Endothelial cell of umbilical vein (primary cell): ENCODE measurements around the gene CENPP. TPM values are rescaled to one million over a fixed set of nuclear protein-coding genes. Genes with fewer than 3 reads are reported as not detected.

Experiments
- BruUV-seq: library from RNA; stranded (reverse); fragments of 400-500 nt; replicated peaks from 2 replicates; lab custom pipeline; 2021; lab: Mats Ljungman, UMichigan
- CTCF ChIA-PET: fragments of 300-600, 350-600 bp; sonication (Branson Sonifier 250); formaldehyde crosslinking; loops from one replicate; lab custom pipeline; 2021; ENCODE audit warnings: antibody characterized with exemption, inconsistent platforms; lab: Charles Lee
- POLR2A ChIA-PET: fragments of 300-600, 350-600 bp; sonication (Branson Sonifier 250); formaldehyde crosslinking; loops from one replicate; lab custom pipeline; 2021; ENCODE audit warnings: antibody characterized with exemption, inconsistent platforms; lab: Charles Lee
- DNase-seq: peaks from one replicate; pipeline ENCODE4 v3.0.0-alpha.2; 2011; ENCODE audit warnings: low read depth, low spot score
- FAIRE-seq: peaks from 2 replicates; lab custom pipeline; 2011; peaks lifted over from hg19 to GRCh38; lab: Jason Lieb, UNC
- H2AFZ ChIP-seq: 2 replicates; pipeline ENCODE4 v1.6.0; 2012; ENCODE audit warnings: low read depth, low read length, control low read depth, inconsistent platforms
- H3K27ac ChIP-seq: 2 replicates; pipeline ENCODE4 v1.5.1; 2011; ENCODE audit warnings: low read depth, mild to moderate bottlenecking, control low read depth, low read length, moderate library complexity; ENCODE audit not compliant: insufficient read depth
- H3K27me3 ChIP-seq, 2 experiments: 2 replicates each; pipeline versions ENCODE4 v1.6.0 to v1.6.1; 2011; ENCODE audit warnings: low read length in 2 of 2, mixed read lengths in 1 of 2; ENCODE audit not compliant: control insufficient read depth in 2 of 2, insufficient read depth in 2 of 2
- H3K36me3 ChIP-seq, 2 experiments: 2 replicates in 1 of 2; 3 replicates in 1 of 2; pipeline ENCODE4 v1.5.1; 2011; ENCODE audit warnings: low read length in 2 of 2, mild to moderate bottlenecking in 1 of 2, moderate library complexity in 1 of 2; ENCODE audit not compliant: control insufficient read depth in 2 of 2, insufficient read depth in 2 of 2; ENCODE audit errors: extremely low read depth in 1 of 2
- H3K4me1 ChIP-seq: 3 replicates; pipeline ENCODE4 v1.5.1; 2011; ENCODE audit warnings: mild to moderate bottlenecking, low read length; ENCODE audit not compliant: control insufficient read depth, insufficient read depth; ENCODE audit errors: extremely low read depth
- H3K4me2 ChIP-seq: 2 replicates; pipeline ENCODE4 v1.6.1; 2011; ENCODE audit warnings: low read length, control low read depth, mixed read lengths; ENCODE audit not compliant: insufficient read depth
- H3K4me3 ChIP-seq, 3 experiments: fragments of 200-600 bp in 1 of 3; sonication (generic), shearing (Covaris generic) in 1 of 3; replicated peaks in 1 of 3; 2 replicates each; pipeline ENCODE4 v1.5.1; 2011 to 2016; ENCODE audit warnings: control low read depth in 3 of 3, low read length in 3 of 3, mild to moderate bottlenecking in 2 of 3, inconsistent platforms in 1 of 3, low read depth in 1 of 3, moderate library complexity in 1 of 3; ENCODE audit not compliant: insufficient read depth in 1 of 3
- H3K79me2 ChIP-seq: 2 replicates; pipeline ENCODE4 v1.6.0; 2012; ENCODE audit warnings: low read length, inconsistent platforms; ENCODE audit not compliant: control insufficient read depth, insufficient read depth
- H3K9ac ChIP-seq: replicated peaks from 2 replicates; pipeline ENCODE3; 2011; ENCODE audit warnings: low read length, control low read depth; ENCODE audit not compliant: insufficient read depth; ENCODE audit errors: extremely low read depth
- H3K9me1 ChIP-seq: replicated peaks from 3 replicates; pipeline ENCODE4 v1.6.0; 2011; ENCODE audit warnings: mild to moderate bottlenecking, low read length; ENCODE audit not compliant: control insufficient read depth, insufficient read depth; ENCODE audit errors: extremely low read depth
- H3K9me3 ChIP-seq: replicated peaks from 2 replicates; pipeline ENCODE4 v1.5.1; 2012; ENCODE audit warnings: low read length, inconsistent platforms; ENCODE audit not compliant: control insufficient read depth, insufficient read depth
- H4K20me1 ChIP-seq: replicated peaks from 2 replicates; pipeline ENCODE3; 2011; ENCODE audit warnings: mild to moderate bottlenecking, low read length; ENCODE audit not compliant: control insufficient read depth, insufficient read depth; ENCODE audit errors: extremely low read depth
- EZH2 ChIP-seq: IDR thresholded peaks from 2 replicates; pipeline ENCODE4 v1.6.1; 2012; ENCODE audit warnings: borderline replicate concordance, low read depth, mild to moderate bottlenecking, moderate library complexity, low read length, inconsistent platforms; ENCODE audit not compliant: severe bottlenecking
- FOS ChIP-seq: IDR thresholded peaks from 2 replicates; pipeline ENCODE4 v1.6.1; 2011; ENCODE audit warnings: mild to moderate bottlenecking, low read length, moderate library complexity, borderline replicate concordance; ENCODE audit not compliant: insufficient read depth
- GATA2 ChIP-seq: IDR thresholded peaks from 2 replicates; pipeline ENCODE4 v1.7.0; 2011; ENCODE audit warnings: low read depth, mild to moderate bottlenecking, moderate library complexity, mixed read lengths, low read length; ENCODE audit not compliant: insufficient read length, insufficient read depth
- JUN ChIP-seq: IDR thresholded peaks from 2 replicates; pipeline ENCODE4 v1.6.1; 2011; ENCODE audit warnings: borderline replicate concordance, low read depth; ENCODE audit not compliant: insufficient read length, insufficient read depth
- MYC ChIP-seq: IDR thresholded peaks from one replicate; pipeline ENCODE4 v1.6.1; 2011; ENCODE audit warnings: mild to moderate bottlenecking, low read depth, low read length
- POLR2A ChIP-seq: IDR thresholded peaks from 2 replicates; pipeline ENCODE4 v1.6.1; 2012; ENCODE audit warnings: low read depth, mild to moderate bottlenecking, control low read depth, low read length
- POLR2AphosphoS5 ChIP-seq: IDR thresholded peaks from 2 replicates; pipeline ENCODE4 v1.6.1; 2012; ENCODE audit warnings: low read depth, mild to moderate bottlenecking, control low read depth, low read length, moderate library complexity; ENCODE audit not compliant: insufficient read depth
- dilution Hi-C: fragments of 300-500 bp; cut with MboI; formaldehyde crosslinking; loops from one replicate; pipeline ENCODE4 v1.15.0; 2019; ENCODE audit warnings: low sequenced_read_pairs; ENCODE audit not compliant: extremely low pct_ligation_motif_present
- intact Hi-C: fragments of 100-400 bp; cut with micrococcal nuclease; formaldehyde crosslinking; loops from one replicate; pipeline ENCODE4 v1.10.0; 2022
- polyA plus RNA-seq, 4 experiments: library from polyadenylated mRNA; depleted of rRNA in 3 of 4; stranded (reverse) in 3 of 4; unstranded in 1 of 4; fragments of >200 nt; gene quantifications; 2 replicates each; pipeline versions ENCODE4 v1.2.1 to v1.2.3, GENCODE V29; 2011 to 2012; ENCODE audit warnings: missing spikeins in 1 of 4
- total RNA-seq: library from RNA; stranded (reverse); gene quantifications from 2 replicates; pipeline ENCODE4 v1.2.3, GENCODE V29; 2021
- TF ChIP-seq, protein P1 (sequence below): IDR thresholded peaks from 2 replicates; pipeline ENCODE4 v1.6.1; 2011; ENCODE audit not compliant: insufficient read depth, insufficient read length
- TF ChIP-seq, protein P2 (sequence below), 2 donors: IDR thresholded peaks; 1 replicate in 1 of 2; 2 replicates in 1 of 2; pipeline ENCODE4 v1.5.1; 2011; ENCODE audit warnings: low read length in 2 of 2, mild to moderate bottlenecking in 2 of 2, moderate library complexity in 2 of 2, control low read depth in 1 of 2, inconsistent platforms in 1 of 2, low read depth in 1 of 2; ENCODE audit not compliant: insufficient read depth in 1 of 2; ENCODE audit errors: extremely low read depth in 1 of 2

CENPP gene
- total and polyA plus RNA-seq, 2 donors (not counting 3 experiments of a cell fraction or from before 2014, with no cell fraction given) = 1.2 to 12.0 TPM

DNA sequence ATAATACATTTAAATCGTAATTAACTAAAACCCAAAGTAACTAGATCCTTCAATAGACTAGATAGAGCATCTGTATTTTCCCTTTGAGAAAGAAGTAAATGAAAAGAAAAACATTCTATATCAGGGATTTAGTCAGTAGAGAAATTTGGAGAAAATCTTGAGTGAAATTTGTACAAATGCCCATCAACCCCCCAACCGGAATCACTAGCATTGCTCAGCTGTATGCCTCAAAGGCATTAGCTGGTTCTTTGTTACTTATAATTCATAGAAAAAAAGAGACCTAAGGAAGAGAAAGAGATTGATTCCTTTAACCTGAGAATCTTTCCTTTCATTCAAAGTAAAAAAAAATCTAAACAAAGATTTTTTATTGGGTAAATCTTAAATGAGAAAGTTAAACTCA lies 97.9 kb downstream of the CENPP start:
- H3K79me2 ChIP-seq = no peaks in the 10 kb centered on the region
- FAIRE-seq = no peak
- no peak overlapping the region for H3K27ac ChIP-seq
- H3K36me3 ChIP-seq = no peaks in the 10 kb centered on the region
- ChIA-PET CTCF (interaction anchor here (1.2 to 1.3 kb wide), 2 partner anchors 9 to 16 kb away, joined by 3 read pairs; no protein-coding TSS in a partner anchor), POLR2A (no interaction called here)
- dilution Hi-C loops (no loop called here), intact Hi-C loops (no loop called here)
- H3K4me2 ChIP-seq = no peak overlapping the region
- no peaks in the 10 kb centered on the region for H4K20me1 ChIP-seq
- H3K4me1 ChIP-seq = no peaks in the 10 kb centered on the region
- H3K9me3 ChIP-seq = no peaks in the 10 kb centered on the region
- TF ChIP-seq POLR2A = no peak
- no peak for TF ChIP-seq JUN
- no peak for TF ChIP-seq FOS
- TF ChIP-seq, protein P1, sequence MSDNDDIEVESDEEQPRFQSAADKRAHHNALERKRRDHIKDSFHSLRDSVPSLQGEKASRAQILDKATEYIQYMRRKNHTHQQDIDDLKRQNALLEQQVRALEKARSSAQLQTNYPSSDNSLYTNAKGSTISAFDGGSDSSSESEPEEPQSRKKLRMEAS = no peak
- no peak for TF ChIP-seq GATA2
- no peak for TF ChIP-seq EZH2
- no peak for TF ChIP-seq MYC
- no peak for TF ChIP-seq POLR2AphosphoS5
- TF ChIP-seq, protein P2, sequence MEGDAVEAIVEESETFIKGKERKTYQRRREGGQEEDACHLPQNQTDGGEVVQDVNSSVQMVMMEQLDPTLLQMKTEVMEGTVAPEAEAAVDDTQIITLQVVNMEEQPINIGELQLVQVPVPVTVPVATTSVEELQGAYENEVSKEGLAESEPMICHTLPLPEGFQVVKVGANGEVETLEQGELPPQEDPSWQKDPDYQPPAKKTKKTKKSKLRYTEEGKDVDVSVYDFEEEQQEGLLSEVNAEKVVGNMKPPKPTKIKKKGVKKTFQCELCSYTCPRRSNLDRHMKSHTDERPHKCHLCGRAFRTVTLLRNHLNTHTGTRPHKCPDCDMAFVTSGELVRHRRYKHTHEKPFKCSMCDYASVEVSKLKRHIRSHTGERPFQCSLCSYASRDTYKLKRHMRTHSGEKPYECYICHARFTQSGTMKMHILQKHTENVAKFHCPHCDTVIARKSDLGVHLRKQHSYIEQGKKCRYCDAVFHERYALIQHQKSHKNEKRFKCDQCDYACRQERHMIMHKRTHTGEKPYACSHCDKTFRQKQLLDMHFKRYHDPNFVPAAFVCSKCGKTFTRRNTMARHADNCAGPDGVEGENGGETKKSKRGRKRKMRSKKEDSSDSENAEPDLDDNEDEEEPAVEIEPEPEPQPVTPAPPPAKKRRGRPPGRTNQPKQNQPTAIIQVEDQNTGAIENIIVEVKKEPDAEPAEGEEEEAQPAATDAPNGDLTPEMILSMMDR (IDR thresholded peaks at IDR 0.05; ENCODE audit: extremely low read depth in 1 of 2, insufficient read depth in 1 of 2, low read depth in 1 of 2, low read length in 2 of 2) = no peak
- no peak overlapping the region for H2AFZ ChIP-seq
- no peak overlapping the region for H3K9ac ChIP-seq
- no peak for DNase-seq
- no peak overlapping the region for H3K4me3 ChIP-seq
- no peaks in the 10 kb centered on the region for H3K27me3 ChIP-seq
- no peaks in the 10 kb centered on the region for H3K9me1 ChIP-seq
- BruUV-seq = no TSS peak
